IPS-15b (cell line): ENCODE measurements around the gene FAM90A26.
A peak's percentile ranks its signal among the peaks of the same experiment; 100 is the strongest.
"Not testable (repeated sequence)": the region's sequence is repeated elsewhere in the genome, so short reads cannot be mapped to it uniquely, and the experiment has no call there.

Source experiments
- H3K27me3 ChIP-seq: one replicate; pipeline ENCODE4 v1.6.1; 2013; ENCODE audit warnings: low read length; ENCODE audit not compliant: control insufficient read depth, insufficient read depth
- H3K36me3 ChIP-seq: one replicate; pipeline ENCODE4 v1.6.1; 2013; ENCODE audit warnings: low read length; ENCODE audit not compliant: control insufficient read depth, insufficient read depth
- H3K4me1 ChIP-seq: one replicate; pipeline ENCODE4 v1.6.1; 2013; ENCODE audit warnings: mild to moderate bottlenecking, low read length; ENCODE audit not compliant: control insufficient read depth, insufficient read depth
- H3K4me3 ChIP-seq: one replicate; pipeline ENCODE4 v1.5.1; 2013; ENCODE audit warnings: low read depth, low read length
- H3K9ac ChIP-seq: one replicate; pipeline ENCODE4 v1.6.1; 2013; ENCODE audit warnings: low read depth, mild to moderate bottlenecking, low read length
- H3K9me3 ChIP-seq: one replicate; pipeline ENCODE4 v1.6.1; 2013; ENCODE audit warnings: mild to moderate bottlenecking, low read length; ENCODE audit not compliant: control insufficient read depth, insufficient read depth

The FAM90A26 gene

GRCh38 chr4:9147368-9147767 lies 22.8 kb upstream of the FAM90A26 start:
- H3K9ac ChIP-seq, H3K27me3 ChIP-seq, H3K36me3 ChIP-seq, H3K9me3 ChIP-seq, H3K4me1 ChIP-seq, H3K4me3 ChIP-seq: not testable (repeated sequence)

- H3K9me3 ChIP-seq, H3K27me3 ChIP-seq, H3K4me1 ChIP-seq, H3K36me3 ChIP-seq, H3K4me3 ChIP-seq, H3K9ac ChIP-seq: not testable (repeated sequence)
These were observed 21.4 kb upstream of the FAM90A26 start for GRCh38 chr4:9148611-9149409.

- H3K36me3 ChIP-seq, H3K9me3 ChIP-seq, H3K27me3 ChIP-seq, H3K4me1 ChIP-seq: not testable (repeated sequence)
- peak overlapping the region; percentile 81 for H3K4me3 ChIP-seq
- H3K9ac ChIP-seq, result peak overlapping the region; percentile 81
These were observed 18.4 kb upstream of the FAM90A26 start for GRCh38 chr4:9151809-9152179.

GRCh38 chr4:9152180-9153007 lies 17.8 kb upstream of the FAM90A26 start:
- peak overlapping the region; percentile 81 for H3K9ac ChIP-seq
- H3K4me3 ChIP-seq, result peak overlapping the region; percentile 81

GRCh38 chr4:9153008-9153570 lies 17.1 kb upstream of the FAM90A26 start:
- H3K36me3 ChIP-seq, H3K9me3 ChIP-seq, H3K4me1 ChIP-seq, H3K27me3 ChIP-seq: not testable (repeated sequence)
- peak overlapping the region; percentile 54 for H3K4me3 ChIP-seq
- H3K9ac ChIP-seq, result peak overlapping the region; percentile 60

More at GRCh38 chr4:9152180-9153007, 17.8 kb upstream of the FAM90A26 start:
- H3K27me3 ChIP-seq, H3K36me3 ChIP-seq, H3K9me3 ChIP-seq, H3K4me1 ChIP-seq: not testable (repeated sequence)

GRCh38 chr4:9153571-9154157 lies 16.5 kb upstream of the FAM90A26 start:
- not testable (repeated sequence) for H3K27me3 ChIP-seq, H3K36me3 ChIP-seq, H3K4me1 ChIP-seq, H3K9me3 ChIP-seq
- Histone ChIP-seq H3K9ac (peak overlapping the region; percentile 60), H3K4me3 (peak overlapping the region; percentile 54)

- H3K36me3 ChIP-seq, H3K9ac ChIP-seq, H3K4me3 ChIP-seq, H3K4me1 ChIP-seq, H3K9me3 ChIP-seq, H3K27me3 ChIP-seq: not testable (repeated sequence)
These were observed 14.9 kb upstream of the FAM90A26 start for GRCh38 chr4:9155101-9155886.

- not testable (repeated sequence) for H3K4me3 ChIP-seq, H3K9me3 ChIP-seq, H3K36me3 ChIP-seq, H3K4me1 ChIP-seq, H3K27me3 ChIP-seq, H3K9ac ChIP-seq
These were observed 11.8 kb upstream of the FAM90A26 start for GRCh38 chr4:9158392-9158791.

- H3K9me3 ChIP-seq, H3K4me1 ChIP-seq, H3K36me3 ChIP-seq, H3K4me3 ChIP-seq, H3K9ac ChIP-seq, H3K27me3 ChIP-seq: not testable (repeated sequence)
These were observed 10.2 kb upstream of the FAM90A26 start for GRCh38 chr4:9160046-9160445.

- not testable (repeated sequence) for H3K4me3 ChIP-seq, H3K27me3 ChIP-seq, H3K9me3 ChIP-seq, H3K9ac ChIP-seq, H3K4me1 ChIP-seq, H3K36me3 ChIP-seq
These were observed 4.2 kb upstream of the FAM90A26 start for GRCh38 chr4:9165990-9166389.

- not testable (repeated sequence) for H3K36me3 ChIP-seq, H3K9me3 ChIP-seq, H3K27me3 ChIP-seq, H3K9ac ChIP-seq, H3K4me1 ChIP-seq, H3K4me3 ChIP-seq
These were observed 40.1 kb downstream of the FAM90A26 start, which contains the start of gene USP17L10 for GRCh38 chr4:9210357-9210756. USP17L10 (plus strand) TSS chr4:9210657; CDS start chr4:9210657, 0 bp downstream.
